Measurements from ENCODE around the gene DIP2C.

Gene DIP2C

GRCh38 chr10:511849-512191 is 177.6 kb downstream of the DIP2C start:
- DNase-seq, result no peak

DNA sequence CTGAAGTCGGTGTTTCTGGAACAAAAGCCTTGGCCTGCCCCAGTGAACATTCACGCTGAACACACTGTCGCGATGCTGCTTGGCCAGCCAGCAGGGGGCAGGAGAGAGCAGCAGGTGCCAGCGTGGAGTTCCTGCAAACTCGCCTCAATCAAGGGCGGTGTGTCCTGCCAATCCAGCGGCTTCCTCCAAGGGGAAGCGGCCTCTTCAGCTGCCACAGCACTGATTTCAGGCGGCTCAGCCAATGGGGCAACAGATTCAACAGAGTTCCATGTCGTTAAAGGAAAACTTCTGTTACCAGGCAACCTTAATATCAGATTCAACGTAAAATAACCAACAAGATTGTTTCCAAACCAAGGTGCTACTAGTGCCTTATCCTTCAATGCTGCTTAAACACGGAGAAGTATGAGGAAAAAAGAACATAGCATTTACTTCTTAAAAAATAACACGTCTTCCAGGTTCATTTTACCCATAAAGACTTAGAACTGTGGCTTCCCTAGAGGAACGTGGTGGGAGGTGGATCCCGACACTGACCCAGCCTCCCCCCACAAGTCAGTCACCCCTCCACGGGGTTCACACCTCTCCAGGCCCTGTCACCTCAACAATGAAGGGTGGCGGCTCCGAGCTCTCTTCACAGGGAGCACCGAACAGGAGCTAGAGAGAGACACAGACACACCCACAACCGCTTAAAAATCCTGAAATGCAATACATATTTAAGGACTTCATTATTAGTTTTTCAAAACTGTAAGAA is 178.2 kb downstream of the DIP2C start:
- DNase-seq, result peak; percentile 71

DNA sequence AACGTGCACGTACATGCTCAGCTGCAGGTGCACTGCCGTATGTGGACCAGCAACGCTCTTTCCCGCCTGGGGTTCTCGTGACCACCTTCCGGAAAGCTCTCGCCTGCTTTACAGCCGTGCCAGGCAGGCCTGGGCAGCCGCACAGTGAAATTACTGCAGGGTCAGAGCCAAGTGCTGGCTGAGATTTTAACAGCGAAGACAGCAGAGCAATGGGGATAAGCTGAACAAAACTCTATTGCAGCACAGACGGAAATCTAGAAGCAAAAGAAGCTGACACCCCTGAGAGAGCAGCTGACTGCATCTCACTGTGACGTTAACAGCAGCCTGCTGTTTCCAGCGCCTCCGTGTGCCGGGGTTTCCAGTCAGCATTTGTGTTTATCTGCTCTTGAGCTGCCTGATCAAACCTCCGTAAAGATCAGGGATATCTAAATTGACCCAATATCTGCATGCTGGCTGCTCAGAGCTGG is 179.0 kb downstream of the DIP2C start:
- peak; percentile 59 for DNase-seq

GRCh38 chr10:509361-510102 is 179.9 kb downstream of the DIP2C start:
- peak; percentile 27 for DNase-seq

DNA sequence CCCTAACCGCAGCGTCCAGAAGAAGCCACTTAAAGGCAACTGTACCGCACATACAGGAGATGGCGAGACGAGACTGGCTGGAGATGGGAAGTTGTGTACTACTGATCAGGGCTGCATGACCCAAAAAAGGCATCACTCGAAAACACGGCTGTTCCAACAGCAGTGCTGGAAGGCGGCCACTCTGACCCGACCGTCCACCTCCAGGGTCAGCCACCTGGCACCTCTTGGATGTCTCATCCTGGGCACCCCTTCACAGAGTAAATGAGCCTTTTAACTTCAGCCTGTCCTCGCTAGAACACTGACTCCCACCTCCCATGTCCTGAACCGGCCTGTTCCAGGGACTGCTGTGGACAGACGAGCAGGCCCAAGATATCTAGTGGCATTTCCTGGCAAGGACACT is 180.7 kb downstream of the DIP2C start:
- DNase-seq, result no peak

DNA sequence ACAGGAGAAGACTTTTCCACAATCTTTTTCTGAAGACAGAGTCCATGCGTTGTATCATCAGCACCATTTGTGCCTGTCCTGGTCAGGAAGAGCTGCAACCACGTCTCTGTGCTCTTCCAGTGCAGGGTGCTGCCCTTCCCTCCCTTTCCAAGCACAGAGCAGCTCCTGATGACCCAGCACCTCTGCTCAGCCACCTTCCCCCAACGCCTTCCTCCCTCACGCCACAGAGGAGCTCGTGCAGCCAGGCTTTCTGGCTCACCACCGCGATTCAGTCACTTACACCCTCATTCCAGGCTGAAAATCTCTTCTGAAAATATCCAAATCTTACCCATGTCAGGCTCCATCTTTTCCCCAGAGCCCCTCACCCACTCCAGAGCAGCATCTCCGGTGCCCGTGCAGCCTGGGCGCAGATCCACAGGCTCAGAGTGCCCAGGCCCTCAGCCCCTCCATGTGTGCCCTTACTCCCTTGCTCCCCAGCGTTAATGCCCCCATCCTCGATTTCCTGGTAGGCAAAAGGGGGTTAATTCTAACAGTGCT is 181.5 kb downstream of the DIP2C start:
- DNase-seq, result no peak

DNA sequence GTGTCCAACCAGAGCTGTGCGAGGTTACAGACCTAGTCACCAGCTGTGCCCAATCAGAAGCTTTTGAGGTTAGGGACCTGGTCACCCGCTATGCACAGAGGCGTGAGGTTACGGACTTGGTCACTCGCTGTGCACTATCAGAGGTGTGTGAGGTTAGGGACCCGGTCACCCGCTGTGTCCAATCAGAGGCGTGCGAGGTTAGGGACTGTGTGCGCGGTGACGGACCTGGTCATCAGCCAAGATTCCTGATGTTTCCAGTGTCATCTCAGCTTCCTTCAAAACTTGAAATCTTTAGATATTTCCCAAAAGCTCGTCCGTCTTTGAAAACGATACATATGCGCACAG is 182.1 kb downstream of the DIP2C start:
- no peak for DNase-seq

GRCh38 chr10:506451-507354 is 182.8 kb downstream of the DIP2C start:
- DNase-seq, result no peak

DNA sequence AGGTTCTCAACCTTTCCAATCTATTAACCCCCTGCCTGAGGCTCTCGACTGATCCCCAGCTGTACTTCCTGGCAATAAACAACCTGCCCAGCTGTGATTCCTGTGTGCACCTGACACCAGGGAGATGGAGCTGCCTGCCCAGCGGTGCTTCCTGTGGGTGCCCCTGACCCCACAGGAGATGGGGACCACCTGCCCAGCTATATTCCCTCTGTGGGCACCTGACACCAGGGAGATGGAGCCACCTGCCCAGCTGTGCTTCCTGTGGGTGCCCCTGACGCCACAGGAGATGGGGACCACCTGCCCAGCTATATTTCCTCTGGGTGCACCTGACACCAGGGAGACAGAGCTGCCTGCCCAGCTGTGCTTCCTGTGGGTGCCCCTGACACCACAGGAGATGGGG is 184.0 kb downstream of the DIP2C start:
- DNase-seq, result no peak

DNA sequence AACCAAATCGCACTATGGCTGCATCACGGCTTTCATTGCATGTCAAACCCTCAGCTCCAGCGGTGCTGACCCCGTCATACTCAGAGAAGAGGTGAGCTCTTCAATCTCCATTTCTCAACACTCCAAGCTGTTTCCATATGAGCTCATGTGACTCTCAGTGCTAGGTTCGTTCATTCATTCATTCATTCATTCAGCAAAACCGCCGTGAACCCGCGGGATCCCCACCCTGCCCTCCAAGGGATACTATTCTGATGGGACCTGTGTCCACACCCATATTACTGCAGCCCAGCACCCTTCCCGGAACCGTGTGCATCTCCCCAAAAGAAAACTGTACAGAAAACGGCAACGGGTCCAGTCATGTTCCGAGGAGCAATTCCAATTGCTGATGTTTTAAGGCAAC is 184.7 kb downstream of the DIP2C start:
- DNase-seq, result no peak

DNA sequence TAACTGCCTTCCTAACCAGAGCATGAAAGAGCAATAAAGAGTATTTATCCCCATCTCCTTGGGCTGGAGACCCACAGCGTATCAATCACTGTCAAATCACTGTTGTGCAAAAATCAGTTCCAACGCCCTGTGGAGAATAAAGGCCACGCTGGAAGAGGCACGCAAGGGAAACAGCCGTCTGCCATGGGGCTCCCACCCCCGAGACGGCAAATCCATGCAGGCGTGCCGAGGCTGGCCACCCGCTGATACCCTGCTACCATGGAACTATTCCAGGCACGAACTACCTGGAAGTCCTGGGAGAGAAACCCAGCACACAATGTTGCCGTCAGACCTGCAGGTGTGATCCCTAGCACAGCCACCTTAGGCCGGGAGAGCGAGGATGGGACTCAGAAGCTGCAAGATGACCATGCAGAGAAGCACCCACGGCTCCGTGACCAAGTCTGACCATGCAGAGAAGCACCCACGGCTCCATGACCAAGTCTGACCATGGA is 185.3 kb downstream of the DIP2C start:
- no peak for DNase-seq

GRCh38 chr10:501596-501995 is 187.9 kb downstream of the DIP2C start:
- DNase-seq, result peak; percentile 35

- DNase-seq, result no peak
These were observed 188.6 kb downstream of the DIP2C start for GRCh38 chr10:500876-501275.

GRCh38 chr10:499991-500390 is 189.5 kb downstream of the DIP2C start:
- no peak for DNase-seq

GRCh38 chr10:498760-499435 is 190.6 kb downstream of the DIP2C start:
- DNase-seq, result no peak

- peak; percentile 23 for DNase-seq
These were observed 191.5 kb downstream of the DIP2C start for GRCh38 chr10:497898-498451.

- DNase-seq, result no peak
These were observed 192.2 kb downstream of the DIP2C start for GRCh38 chr10:497289-497688.

DNA sequence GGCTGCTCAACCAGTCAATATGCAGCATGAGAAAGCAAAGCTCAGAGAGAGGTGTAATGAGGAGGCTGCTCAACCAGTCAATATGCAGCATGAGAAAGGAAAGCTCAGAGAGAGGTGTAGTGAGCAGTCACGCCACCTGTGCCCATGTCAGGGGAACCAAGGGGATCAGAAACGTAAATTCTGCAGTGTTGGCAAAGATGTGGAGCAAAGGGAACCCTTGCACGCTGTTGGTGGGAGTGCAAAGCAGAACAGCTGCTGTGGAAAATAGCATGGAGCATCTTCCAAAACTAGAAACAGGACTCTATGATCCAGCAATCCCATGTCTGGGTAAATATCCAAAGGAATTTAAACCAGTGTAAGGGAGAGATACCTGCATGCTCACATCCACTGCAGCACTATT is 194.9 kb downstream of the DIP2C start:
- no peak for DNase-seq

DNA sequence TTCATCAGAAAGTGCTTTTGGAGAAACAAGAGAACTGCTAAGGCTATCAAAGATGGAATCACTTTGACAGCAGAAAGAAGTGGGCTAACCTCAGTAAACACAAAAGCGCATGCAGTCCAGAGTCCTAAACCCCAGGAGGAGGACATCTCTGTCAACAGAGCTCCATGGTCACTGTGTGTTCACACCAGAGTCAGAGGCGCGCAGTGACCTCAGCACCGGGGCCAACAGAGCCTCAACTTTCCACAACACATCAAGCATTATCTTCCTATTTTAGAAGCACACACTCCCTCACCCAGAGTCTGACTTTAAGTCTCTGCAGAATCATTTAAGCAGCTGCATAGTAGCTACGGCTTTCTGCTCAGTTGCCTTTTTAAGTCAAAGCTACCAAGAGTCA is 195.3 kb downstream of the DIP2C start:
- no peak for DNase-seq

GRCh38 chr10:493391-494148 is 195.9 kb downstream of the DIP2C start:
- no peak for DNase-seq

- no peak for DNase-seq
These were observed 196.6 kb downstream of the DIP2C start for GRCh38 chr10:492836-493235.

All from DMS79 treated with DMSO at 0.1 percent for 48 hours (cell line).